ENCODE measurements around the gene DLAT. TPM values are rescaled to one million over a fixed set of nuclear protein-coding genes. Genes with fewer than 3 reads are reported as not detected.

DLAT gene
- total RNA-seq, 1 donor from 2014 or later, result 34.2 TPM

GRCh38 chr11:112085822-112086421 lies 60.7 kb downstream of the DLAT start:
- DNase-seq (ENCODE audit: low read depth), result no peak
- peaks cover 16% of the 10 kb centered on the region for H4K20me1 ChIP-seq (ENCODE audit: insufficient read depth, low read length)
- peaks cover 40% of the 10 kb centered on the region for H3K36me3 ChIP-seq (ENCODE audit: insufficient read depth, low read length)
- H2AFZ ChIP-seq (ENCODE audit: low read depth, low read length), result peak overlapping the region; percentile 92
- Mint-ChIP-seq H3K36me3 (ENCODE audit: low read depth, unreplicated experiment) (peaks cover 20% of the 10 kb centered on the region), H3K27me3 (ENCODE audit: low read depth, unreplicated experiment) (no peaks in the 10 kb centered on the region), H3K4me3 (ENCODE audit: unreplicated experiment) (peak overlapping the region; percentile 98), H3K4me1 (ENCODE audit: low read depth, unreplicated experiment) (peaks cover 24% of the 10 kb centered on the region), H3K27ac (ENCODE audit: unreplicated experiment) (peak overlapping the region; percentile 94), H3K9me3 (ENCODE audit: unreplicated experiment) (no peaks in the 10 kb centered on the region)
- H3K9ac ChIP-seq (ENCODE audit: low read length), result peak overlapping the region; percentile 95
- no peaks in the 10 kb centered on the region for H3K9me3 ChIP-seq (ENCODE audit: insufficient read depth, low read depth, low read length)
- H3K4me1 ChIP-seq (ENCODE audit: insufficient read depth, low read length), result peaks cover 17% of the 10 kb centered on the region
- H3K4me2 ChIP-seq (ENCODE audit: low read length), result peak overlapping the region; percentile 93
- FAIRE-seq, result no peak
- no peaks in the 10 kb centered on the region for H3K27me3 ChIP-seq (ENCODE audit: insufficient read depth, low read length)
- H3K79me2 ChIP-seq (ENCODE audit: insufficient read depth, low read length), result peaks cover 61% of the 10 kb centered on the region
- TF ChIP-seq CTCF (IDR thresholded peaks at IDR 0.05; ENCODE audit: insufficient read depth, low read depth, low read length) (no peak), EZH2 (IDR thresholded peaks at IDR 0.05; ENCODE audit: insufficient read depth, low read length) (no peak)
- H3K4me3 ChIP-seq (ENCODE audit: insufficient read depth, low read depth, low read length), result peak overlapping the region; percentile 98
- H3K27ac ChIP-seq (ENCODE audit: low read depth, low read length), result peak overlapping the region; percentile 75

- peak within 1 kb of the TSS; percentile 93 for H3K4me2 ChIP-seq (ENCODE audit: low read length)
- H3K9me3 ChIP-seq (ENCODE audit: insufficient read depth, low read depth, low read length), result no peaks in the 10 kb centered on the region
- peak; percentile 86 for DNase-seq (ENCODE audit: low read depth)
- peak within 1 kb of the TSS; percentile 95 for H3K9ac ChIP-seq (ENCODE audit: low read length)
- H3K36me3 ChIP-seq (ENCODE audit: insufficient read depth, low read length), result peaks cover 44% of the 10 kb centered on the region
- H3K4me3 ChIP-seq (ENCODE audit: insufficient read depth, low read depth, low read length), result peak within 1 kb of the TSS; percentile 98
- peak within 1 kb of the TSS; percentile 92 for H2AFZ ChIP-seq (ENCODE audit: low read depth, low read length)
- peak; percentile 73 for FAIRE-seq
- Mint-ChIP-seq H3K36me3 (ENCODE audit: low read depth, unreplicated experiment) (peaks cover 25% of the 10 kb centered on the region), H3K27ac (ENCODE audit: unreplicated experiment) (peak within 1 kb of the TSS; percentile 94), H3K27me3 (ENCODE audit: low read depth, unreplicated experiment) (no peaks in the 10 kb centered on the region), H3K4me1 (ENCODE audit: low read depth, unreplicated experiment) (peaks cover 22% of the 10 kb centered on the region), H3K9me3 (ENCODE audit: unreplicated experiment) (no peaks in the 10 kb centered on the region), H3K4me3 (ENCODE audit: unreplicated experiment) (peak within 1 kb of the TSS; percentile 98)
- H4K20me1 ChIP-seq (ENCODE audit: insufficient read depth, low read length), result peaks cover 16% of the 10 kb centered on the region
- TF ChIP-seq EZH2 (IDR thresholded peaks at IDR 0.05; ENCODE audit: insufficient read depth, low read length), result no peak
- TF ChIP-seq CTCF (IDR thresholded peaks at IDR 0.05; ENCODE audit: insufficient read depth, low read depth, low read length), result peak; percentile 6
- H3K79me2 ChIP-seq (ENCODE audit: insufficient read depth, low read length), result peaks cover 61% of the 10 kb centered on the region
- H3K4me1 ChIP-seq (ENCODE audit: insufficient read depth, low read length), result peaks cover 17% of the 10 kb centered on the region
- peak within 1 kb of the TSS; percentile 75 for H3K27ac ChIP-seq (ENCODE audit: low read depth, low read length)
- no peaks in the 10 kb centered on the region for H3K27me3 ChIP-seq (ENCODE audit: insufficient read depth, low read length)
Observed at GRCh38 chr11:112086422-112087191, 61.4 kb downstream of the DLAT start, which contains the start of the genes SDHD and TIMM8B. Gene SDHD, plus strand, starts transcription at chr11:112086873. Its CDS starts 35 bp downstream, at chr11:112086908. Gene TIMM8B, minus strand, starts transcription at chr11:112086756. Its CDS starts 33 bp downstream, at chr11:112086723.

Data from astrocyte (in vitro differentiated cells and primary cell).